Stomach smooth muscle (tissue), 2 donors: Measurements from ENCODE around the gene NLRP5.
"Not testable (repeated sequence)": the region's sequence is repeated elsewhere in the genome, so short reads cannot be mapped to it uniquely, and the experiment has no call there.

Source experiments
- H3K27ac ChIP-seq: one replicate; pipeline ENCODE4 v1.7.0; 2013; ENCODE audit warnings: mild to moderate bottlenecking, low read length, inconsistent platforms
- H3K27me3 ChIP-seq, 2 donors: one replicate each; pipeline ENCODE4 v1.7.0; 2013; ENCODE audit warnings: low read length in 2 of 2; ENCODE audit not compliant: insufficient read depth in 2 of 2, control insufficient read depth in 1 of 2
- H3K36me3 ChIP-seq, 2 donors: one replicate each; pipeline ENCODE4 v1.7.0; 2013; ENCODE audit warnings: low read length in 2 of 2; ENCODE audit not compliant: control insufficient read depth in 2 of 2, insufficient read depth in 2 of 2
- H3K4me1 ChIP-seq: one replicate; pipeline ENCODE4 v1.7.0; 2013; ENCODE audit warnings: low read length; ENCODE audit not compliant: control insufficient read depth, insufficient read depth
- H3K4me3 ChIP-seq, 2 donors: one replicate each; pipeline ENCODE4 v1.7.0; 2013; ENCODE audit warnings: low read length in 2 of 2
- H3K9ac ChIP-seq, 2 donors: one replicate each; pipeline ENCODE4 v1.7.0; 2013; ENCODE audit warnings: low read length in 2 of 2, mild to moderate bottlenecking in 1 of 2
- H3K9me3 ChIP-seq, 2 donors: one replicate each; pipeline ENCODE4 v1.7.0; 2013; ENCODE audit warnings: low read length in 2 of 2; ENCODE audit not compliant: control insufficient read depth in 2 of 2
- donor health status: healthy.
- donor health status: Pancreatic carcinoma.

Gene NLRP5

DNA sequence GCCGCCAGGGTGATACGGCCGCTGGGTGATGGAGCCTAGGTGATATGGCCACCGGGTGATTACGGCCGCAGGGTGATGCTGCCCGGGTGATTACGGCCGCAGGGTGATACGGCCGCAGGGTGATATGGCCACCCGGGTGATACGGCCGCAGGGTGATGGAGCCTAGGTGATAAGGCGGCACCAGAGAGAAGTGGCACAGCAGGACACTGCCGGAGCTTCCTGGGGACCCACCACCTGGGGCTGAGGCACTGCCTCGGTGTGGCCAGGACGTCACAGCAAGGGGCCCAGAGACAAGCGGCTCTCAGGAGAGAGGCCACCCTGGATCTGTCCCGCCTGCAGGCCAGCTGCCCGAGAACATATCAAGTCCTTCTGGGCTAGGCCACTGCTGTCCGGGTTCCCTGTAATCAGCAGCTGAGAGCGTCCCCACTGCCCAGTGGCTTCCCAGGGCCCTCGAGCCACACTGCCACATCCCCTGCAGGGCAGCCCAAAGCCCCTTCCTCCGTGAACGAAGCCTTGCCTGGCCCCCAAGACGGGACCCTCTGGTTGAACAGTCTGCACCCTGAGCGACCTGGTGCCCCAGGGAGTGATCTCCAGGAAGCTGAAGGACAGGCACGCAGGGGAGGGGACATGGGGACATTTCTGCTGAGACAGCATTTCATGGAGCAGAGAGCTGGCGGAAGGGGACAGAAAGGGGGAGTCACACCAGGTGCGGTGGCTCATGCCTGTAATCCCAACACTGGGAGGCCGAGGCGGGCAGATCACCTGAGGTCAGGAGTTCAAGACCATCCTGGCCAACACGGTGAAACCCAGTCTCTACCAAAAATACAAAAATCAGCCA lies 112.4 kb downstream of the NLRP5 start:
- H3K36me3 ChIP-seq, result peaks cover 9 to 14% of the 10 kb centered on the region in 2 donors
- no peak overlapping the region for H3K27ac ChIP-seq
- H3K9ac ChIP-seq, result no peak overlapping the region
- H3K9me3 ChIP-seq, result no peaks in the 10 kb centered on the region
- no peaks in the 10 kb centered on the region for H3K27me3 ChIP-seq
- peaks cover 5% of the 10 kb centered on the region for H3K4me1 ChIP-seq
- H3K4me3 ChIP-seq, result no peak overlapping the region

DNA sequence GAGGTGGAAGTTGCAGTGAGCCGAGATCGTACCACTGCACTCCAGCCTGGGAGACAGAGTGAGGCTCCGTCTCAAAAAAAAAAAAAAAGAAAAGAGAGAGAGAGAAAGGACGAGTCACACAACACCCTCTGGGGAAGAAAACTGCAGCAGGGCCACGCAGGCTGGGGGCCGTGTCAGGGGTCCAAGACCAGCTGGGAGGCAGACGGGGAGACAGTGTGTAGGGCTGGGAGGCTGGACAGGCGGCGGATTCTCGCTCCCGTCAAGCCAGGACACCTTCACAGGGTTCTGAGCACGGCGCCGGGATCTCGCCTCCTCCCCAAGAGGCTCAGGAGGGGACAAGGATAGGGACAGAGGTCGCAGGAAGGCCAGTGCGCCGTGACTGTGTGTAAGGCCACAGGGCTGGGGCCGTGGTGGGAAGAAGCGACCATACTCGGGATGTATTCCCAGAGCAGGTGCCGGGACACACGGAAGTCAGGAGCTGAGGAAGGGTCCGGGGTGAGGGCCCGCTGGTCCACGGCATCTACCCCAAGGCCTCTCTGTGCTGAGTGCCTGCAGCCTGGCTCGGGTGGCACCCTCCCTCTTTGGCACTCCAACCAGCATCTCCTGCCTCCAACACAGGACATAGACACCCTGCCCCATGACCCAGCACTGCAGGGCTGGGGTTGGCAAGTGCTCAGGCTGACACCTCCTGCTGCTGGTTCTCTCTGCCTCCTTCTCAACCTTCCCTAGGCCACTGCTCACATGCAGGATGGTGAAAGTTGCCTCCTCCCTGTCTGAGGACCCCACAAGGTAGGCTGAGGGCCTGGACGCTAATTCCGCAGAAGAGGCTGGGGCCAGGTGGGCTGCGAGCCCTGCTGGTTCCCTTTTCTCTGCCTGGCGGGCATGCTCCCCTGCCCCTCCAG lies 113.3 kb downstream of the NLRP5 start:
- Histone ChIP-seq H3K27ac (no peak overlapping the region), H3K4me3 (no peak overlapping the region), H3K9ac (no peak overlapping the region), H3K4me1 (peaks cover 11% of the 10 kb centered on the region), H3K27me3 (no peaks in the 10 kb centered on the region), H3K36me3 (peaks cover 9 to 14% of the 10 kb centered on the region in 2 donors), H3K9me3 (no peaks in the 10 kb centered on the region)

DNA sequence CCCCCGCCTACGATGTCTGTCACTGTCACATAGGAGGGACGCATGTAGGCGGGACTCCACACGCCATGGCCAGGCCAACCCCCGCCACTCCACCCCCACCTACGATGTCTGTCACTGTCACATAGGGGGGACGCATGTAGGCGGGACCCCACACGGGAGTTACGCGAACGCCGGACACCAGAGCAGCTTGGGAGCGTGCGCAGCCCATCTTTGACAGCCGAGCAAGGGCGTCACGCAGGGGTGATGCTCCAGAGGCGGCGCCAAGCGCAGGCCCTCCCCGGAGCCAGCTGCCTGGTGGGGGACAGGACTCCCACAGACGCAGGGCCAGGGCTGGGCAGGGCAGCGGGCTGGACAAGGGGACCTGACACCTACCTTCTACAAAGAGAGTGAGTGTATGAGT lies 114.5 kb downstream of the NLRP5 start:
- H3K4me1 ChIP-seq, result peaks cover 20% of the 10 kb centered on the region
- no peak overlapping the region for H3K4me3 ChIP-seq
- H3K9me3 ChIP-seq, result no peaks in the 10 kb centered on the region
- H3K27me3 ChIP-seq, result no peaks in the 10 kb centered on the region
- H3K36me3 ChIP-seq, result peaks cover 9 to 12% of the 10 kb centered on the region in 2 donors
- H3K9ac ChIP-seq, result no peak overlapping the region
- no peak overlapping the region for H3K27ac ChIP-seq

DNA sequence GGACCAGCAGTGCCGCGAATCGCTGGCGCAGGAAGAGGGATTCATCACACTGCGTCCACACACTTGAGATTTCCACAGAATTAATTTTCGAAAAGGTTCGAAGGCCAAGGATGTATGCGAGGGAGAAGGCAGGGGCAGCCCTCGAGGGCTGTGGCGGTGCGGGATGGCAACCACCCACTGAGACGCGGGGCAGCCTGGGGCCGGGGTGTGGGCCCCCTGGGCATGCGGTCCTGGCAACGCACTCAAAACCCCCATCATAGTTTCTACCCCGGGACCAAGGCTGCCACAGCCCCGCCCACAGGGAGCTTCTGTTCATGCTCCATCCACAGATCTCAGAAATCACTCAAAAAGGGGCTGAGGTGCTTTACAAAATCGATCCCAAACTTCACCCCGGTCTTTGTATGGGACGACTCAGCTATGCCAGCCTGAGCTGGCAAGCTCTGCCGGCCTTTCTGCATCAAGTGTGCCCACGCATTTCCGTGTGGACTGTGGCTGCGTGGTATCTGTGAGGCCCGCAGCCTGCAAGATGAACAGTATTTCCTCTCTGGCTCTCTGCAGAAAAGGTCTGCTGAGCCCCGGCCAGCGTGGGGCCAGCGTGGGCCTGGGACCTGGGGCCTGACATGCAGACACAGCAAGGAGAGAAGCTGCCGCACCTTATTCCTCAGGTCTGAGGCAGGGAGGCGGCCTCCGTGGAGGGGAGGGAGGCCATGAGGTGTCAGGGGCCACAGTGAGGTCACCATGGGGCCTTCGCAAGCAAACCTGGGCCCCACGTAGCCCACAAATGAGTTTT lies 115.4 kb downstream of the NLRP5 start:
- Histone ChIP-seq H3K4me1 (peaks cover 28% of the 10 kb centered on the region), H3K36me3 (peaks cover 9 to 12% of the 10 kb centered on the region in 2 donors)

DNA sequence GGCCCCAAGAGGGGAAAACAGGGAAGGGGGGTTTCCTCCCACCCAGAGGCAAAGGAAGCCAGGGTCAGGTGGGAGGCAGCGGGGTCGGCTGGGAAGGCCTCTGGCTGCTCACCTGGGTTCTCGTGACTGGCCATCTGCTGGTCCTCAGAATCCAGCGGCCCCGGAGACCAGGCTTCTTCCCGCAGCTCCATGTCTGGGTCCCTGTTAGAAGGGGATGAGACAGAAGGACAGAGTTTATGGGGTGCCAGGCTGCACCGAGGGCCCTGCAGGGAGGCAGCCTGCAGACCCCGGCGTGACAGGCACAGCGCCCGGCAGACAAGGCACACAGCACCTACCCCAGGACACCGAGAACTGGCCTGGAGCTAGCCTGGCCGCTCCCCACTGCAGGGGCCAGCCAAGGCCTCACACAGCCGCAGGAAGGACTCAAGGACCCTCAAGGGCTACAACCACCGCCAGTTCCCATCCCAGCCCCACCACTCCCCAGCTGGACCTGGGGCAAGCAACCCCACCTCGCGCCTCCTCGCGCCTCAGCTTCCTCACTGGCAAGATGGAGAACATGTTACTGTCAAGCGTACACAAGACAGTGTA lies 116.5 kb downstream of the NLRP5 start:
- H3K9ac ChIP-seq, result no peak overlapping the region
- H3K36me3 ChIP-seq, result peaks cover 6 to 12% of the 10 kb centered on the region in 2 donors
- no peak overlapping the region for H3K27ac ChIP-seq
- H3K9me3 ChIP-seq, result no peaks in the 10 kb centered on the region
- H3K27me3 ChIP-seq, result no peaks in the 10 kb centered on the region
- peaks cover 33% of the 10 kb centered on the region for H3K4me1 ChIP-seq
- H3K4me3 ChIP-seq, result no peak overlapping the region

More for the DNA sequence above, 115.4 kb downstream of the NLRP5 start:
- no peak overlapping the region for H3K27ac ChIP-seq
- no peaks in the 10 kb centered on the region for H3K27me3 ChIP-seq
- H3K9me3 ChIP-seq, result no peaks in the 10 kb centered on the region
- H3K4me3 ChIP-seq, result no peak overlapping the region
- no peak overlapping the region for H3K9ac ChIP-seq

DNA sequence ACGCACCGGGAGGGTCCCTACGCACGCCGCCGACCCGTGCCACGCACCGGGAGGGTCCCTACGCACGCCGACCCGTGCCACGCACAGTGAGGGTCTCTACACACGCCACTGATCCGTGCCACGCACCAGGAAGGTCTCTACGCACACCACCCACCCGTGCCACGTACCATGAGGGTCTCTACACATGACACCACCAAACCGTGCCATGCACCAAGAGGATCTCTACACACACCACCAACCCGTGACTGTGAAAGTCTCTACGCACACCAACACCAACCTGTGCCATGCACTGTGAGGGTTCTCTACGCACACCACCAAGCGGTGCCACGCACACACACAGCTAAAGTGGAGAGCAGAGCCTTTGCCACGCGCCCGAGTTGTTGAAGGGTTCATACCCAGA lies 117.8 kb downstream of the NLRP5 start:
- no peaks in the 10 kb centered on the region for H3K9me3 ChIP-seq
- no peaks in the 10 kb centered on the region for H3K27me3 ChIP-seq
- peaks cover 6 to 7% of the 10 kb centered on the region in 2 donors for H3K36me3 ChIP-seq
- peaks cover 46% of the 10 kb centered on the region for H3K4me1 ChIP-seq
- peak overlapping the region; percentile 37 for H3K27ac ChIP-seq
- H3K4me3 ChIP-seq, result no peak overlapping the region
- peak overlapping the region in 1 of 2 donors; percentile 36 for H3K9ac ChIP-seq

DNA sequence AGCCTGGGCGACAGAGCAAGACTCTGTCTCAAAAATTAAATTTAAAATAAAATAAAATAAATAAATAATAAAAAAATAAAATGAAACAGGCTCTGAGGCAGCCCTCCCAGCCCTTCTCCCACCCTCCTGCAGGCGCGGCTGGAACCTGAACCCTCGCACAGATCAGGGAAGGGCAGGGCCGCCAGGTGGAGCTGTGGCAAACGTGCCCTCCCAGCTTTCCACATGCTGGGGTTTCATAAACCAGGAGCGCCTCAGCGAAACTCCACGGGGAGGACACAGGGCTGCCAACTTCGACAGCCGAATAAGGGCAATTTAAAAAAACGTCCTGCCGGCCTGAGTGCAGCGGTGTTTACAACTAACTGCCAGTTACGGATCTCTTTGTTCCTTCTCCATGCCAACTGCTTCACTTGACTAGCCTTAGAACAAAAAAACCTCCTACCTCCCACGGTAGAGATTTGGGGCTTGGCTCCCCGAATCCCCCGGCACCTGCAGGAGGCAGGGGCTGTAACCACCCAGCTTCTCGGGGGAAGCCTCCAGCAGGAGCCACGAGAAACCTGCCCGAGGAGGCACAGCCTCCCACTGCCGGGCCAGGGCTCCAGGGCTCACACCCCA lies 118.6 kb downstream of the NLRP5 start:
- H3K9ac ChIP-seq, result peak overlapping the region; percentile 36 to 55
- H3K9me3 ChIP-seq, result no peaks in the 10 kb centered on the region
- H3K27me3 ChIP-seq, result no peaks in the 10 kb centered on the region
- H3K27ac ChIP-seq, result peak overlapping the region; percentile 74
- H3K4me1 ChIP-seq, result peaks cover 47% of the 10 kb centered on the region
- H3K4me3 ChIP-seq, result peak overlapping the region; percentile 49 to 64
- peaks cover 6% of the 10 kb centered on the region in 2 donors for H3K36me3 ChIP-seq

DNA sequence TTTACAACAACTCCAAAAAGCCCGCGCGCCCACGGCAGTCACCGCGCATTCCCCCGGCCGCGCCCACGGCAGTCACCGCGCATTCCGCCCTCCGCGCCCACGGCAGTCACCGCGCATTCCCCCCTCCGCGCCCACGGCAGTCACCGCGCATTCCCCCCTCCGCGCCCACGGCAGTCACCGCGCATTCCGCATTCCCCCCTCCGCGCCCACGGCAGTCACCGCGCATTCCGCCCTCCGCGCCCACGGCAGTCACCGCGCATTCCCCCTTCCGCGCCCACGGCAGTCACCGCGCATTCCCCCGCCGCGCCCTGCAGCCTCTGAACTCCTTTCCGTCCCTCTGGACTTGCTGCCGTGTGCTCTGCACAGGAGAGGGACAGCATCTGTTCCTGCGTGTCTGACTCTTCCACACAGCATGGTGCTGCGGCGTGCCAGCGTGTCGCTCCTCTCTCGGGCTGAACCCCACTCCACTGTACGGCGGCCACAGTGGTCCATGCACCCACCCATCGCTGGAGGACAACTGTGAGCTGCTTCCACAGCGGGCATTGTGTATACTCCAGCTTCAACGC lies 119.3 kb downstream of the NLRP5 start:
- H3K9ac ChIP-seq, result peak overlapping the region in 1 of 2 donors; percentile 55
- peak overlapping the region; percentile 49 to 64 for H3K4me3 ChIP-seq
- not testable (repeated sequence) for H3K27me3 ChIP-seq, H3K9me3 ChIP-seq, H3K36me3 ChIP-seq
- H3K27ac ChIP-seq, result peak overlapping the region; percentile 74
- H3K4me1 ChIP-seq, result peaks cover 54% of the 10 kb centered on the region

DNA sequence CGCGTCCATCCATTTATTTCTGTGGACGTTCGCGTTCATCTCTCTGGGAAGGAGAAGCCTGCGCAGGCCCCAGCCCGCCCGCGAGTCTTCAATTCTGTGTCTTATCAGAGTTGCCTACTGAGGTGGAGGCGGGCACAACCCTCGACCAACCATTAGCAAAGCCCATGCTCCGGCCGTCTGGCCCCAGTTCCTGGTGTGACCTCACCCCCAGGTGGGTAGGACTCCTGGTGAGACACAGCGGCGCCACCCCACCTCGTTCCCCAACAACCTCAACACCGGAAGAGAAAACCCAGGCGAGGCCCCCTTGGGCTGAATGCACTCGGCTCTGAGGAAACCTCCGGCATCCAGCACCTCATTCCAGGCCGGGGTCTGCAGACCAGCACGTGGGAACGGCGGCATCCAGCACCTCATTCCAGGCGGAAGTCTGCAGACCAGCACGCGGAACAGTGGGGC lies 119.8 kb downstream of the NLRP5 start:
- Histone ChIP-seq H3K27me3 (no peaks in the 10 kb centered on the region), H3K9ac (no peak overlapping the region), H3K27ac (peak overlapping the region; percentile 74), H3K36me3 (peaks cover 2 to 3% of the 10 kb centered on the region in 2 donors), H3K4me1 (peaks cover 59% of the 10 kb centered on the region), H3K9me3 (no peaks in the 10 kb centered on the region), H3K4me3 (peak overlapping the region in 1 of 2 donors; percentile 8)
